Dermis blood vessel endothelial cell (primary cell): ENCODE results near the gene TUBAL3. TPM values are rescaled to one million over a fixed set of nuclear protein-coding genes. Genes with fewer than 3 reads are reported as not detected.

ENCODE experiments used
- DNase-seq: peaks from one replicate; pipeline ENCODE4 v3.0.0; 2010
- total RNA-seq: library from RNA; depleted of rRNA; stranded (reverse); fragments of >200 nt; gene quantifications from 2 replicates; pipeline ENCODE4 v1.2.3, GENCODE V29; 2014

The TUBAL3 gene
- total RNA-seq, 1 donor from 2014 or later, result 0.34 TPM

GRCh38 chr10:5376450-5376849 lies 28.2 kb downstream of the TUBAL3 start:
- no peak for DNase-seq

GRCh38 chr10:5373891-5374611 lies 30.6 kb downstream of the TUBAL3 start:
- no peak for DNase-seq

- DNase-seq, result no peak
Observed at GRCh38 chr10:5373307-5373706, 31.3 kb downstream of the TUBAL3 start.

- DNase-seq, result no peak
Observed at GRCh38 chr10:5370493-5371352, 33.9 kb downstream of the TUBAL3 start.

- DNase-seq, result no peak
Observed at GRCh38 chr10:5369362-5370158, 35.1 kb downstream of the TUBAL3 start.

- DNase-seq, result no peak
Observed at GRCh38 chr10:5365928-5366327, 38.7 kb downstream of the TUBAL3 start.

- DNase-seq, result no peak
Observed at GRCh38 chr10:5364890-5365338, 39.7 kb downstream of the TUBAL3 start, which contains the start of gene UCN3. UCN3 (plus strand) TSS chr10:5364966; CDS start chr10:5373721, 8,755 bp downstream.

- no peak for DNase-seq
Observed at GRCh38 chr10:5364374-5364773, 40.3 kb downstream of the TUBAL3 start.

GRCh38 chr10:5362873-5363272 lies 41.8 kb downstream of the TUBAL3 start:
- no peak for DNase-seq

- DNase-seq, result no peak
Observed at GRCh38 chr10:5361966-5362365, 42.7 kb downstream of the TUBAL3 start.

- DNase-seq, result no peak
Observed at GRCh38 chr10:5360318-5360915, 44.2 kb downstream of the TUBAL3 start.

- DNase-seq, result no peak
Observed at GRCh38 chr10:5356302-5356763, 48.3 kb downstream of the TUBAL3 start.

GRCh38 chr10:5355594-5356301 lies 48.9 kb downstream of the TUBAL3 start:
- no peak for DNase-seq

- no peak for DNase-seq
Observed at GRCh38 chr10:5354068-5354467, 50.6 kb downstream of the TUBAL3 start.

- no peak for DNase-seq
Observed at GRCh38 chr10:5349362-5349761, 55.3 kb downstream of the TUBAL3 start.

GRCh38 chr10:5346881-5347280 lies 57.7 kb downstream of the TUBAL3 start:
- DNase-seq, result no peak

- DNase-seq, result no peak
Observed at GRCh38 chr10:5344746-5345145, 59.9 kb downstream of the TUBAL3 start.

GRCh38 chr10:5343979-5344378 lies 60.6 kb downstream of the TUBAL3 start:
- no peak for DNase-seq

GRCh38 chr10:5343561-5343960 lies 61.1 kb downstream of the TUBAL3 start:
- peak; percentile 49 for DNase-seq
